NCI-H128 (cell line): ENCODE results near the gene LPCAT3.

Experiments
- DNase-seq: peaks from one replicate; lab custom pipeline; 2025; ENCODE audit not compliant: unreplicated experiment; lab: John Stamatoyannopoulos, UW

Gene LPCAT3

GRCh38 chr12:6965026-6965661 is 53.1 kb downstream of the LPCAT3 start:
- DNase-seq: peak; percentile 83

GRCh38 chr12:6964605-6965025 is 53.7 kb downstream of the LPCAT3 start:
- no peak for DNase-seq

- peak; percentile 23 for DNase-seq
Measured at GRCh38 chr12:6963791-6964413, 54.4 kb downstream of the LPCAT3 start.

GRCh38 chr12:6963016-6963731 is 55.1 kb downstream of the LPCAT3 start:
- peak; percentile 75 for DNase-seq

GRCh38 chr12:6962285-6963015 is 55.8 kb downstream of the LPCAT3 start:
- DNase-seq: peak; percentile 66

- peak; percentile 80 for DNase-seq
Measured at GRCh38 chr12:6961695-6962284, 56.5 kb downstream of the LPCAT3 start.

- no peak for DNase-seq
Measured at GRCh38 chr12:6961278-6961694, 57.0 kb downstream of the LPCAT3 start.

- DNase-seq: no peak
Measured at GRCh38 chr12:6960593-6961277, 57.5 kb downstream of the LPCAT3 start.

GRCh38 chr12:6959805-6960592 is 58.3 kb downstream of the LPCAT3 start:
- no peak for DNase-seq

- no peak for DNase-seq
Measured at GRCh38 chr12:6959058-6959804, 59.0 kb downstream of the LPCAT3 start.

- DNase-seq: no peak
Measured at GRCh38 chr12:6958609-6959057, 59.6 kb downstream of the LPCAT3 start.

GRCh38 chr12:6957741-6958608 is 60.3 kb downstream of the LPCAT3 start:
- no peak for DNase-seq

GRCh38 chr12:6957151-6957701 is 61.0 kb downstream of the LPCAT3 start:
- DNase-seq: no peak

- no peak for DNase-seq
Measured at GRCh38 chr12:6956021-6956727, 62.1 kb downstream of the LPCAT3 start.

- DNase-seq: no peak
Measured at GRCh38 chr12:6955108-6956020, 62.9 kb downstream of the LPCAT3 start.
